Lower lobe of right lung (tissue), 2 donors: ENCODE data around the gene P2RX6. TPM values are rescaled to one million over a fixed set of nuclear protein-coding genes. Genes with fewer than 3 reads are reported as not detected.

ENCODE experiments used
- ATAC-seq, 2 donors: fragments of 200-7000 bp; cut with Tn5 transposase; one replicate each; pipeline ENCODE4 v1.9.1; 2020 to 2022; ENCODE audit warnings: mild to moderate bottlenecking in 2 of 2, moderate library complexity in 2 of 2
- DNase-seq: peaks from one replicate; pipeline ENCODE4 v3.0.0-alpha.2; 2020
- H3K27ac ChIP-seq: fragments of 200-600 bp; one replicate; pipeline ENCODE4 v1.8.0; 2022
- H3K27me3 ChIP-seq: fragments of 200-600 bp; one replicate; pipeline ENCODE4 v1.8.0; 2022; ENCODE audit warnings: low read depth
- H3K36me3 ChIP-seq: fragments of 200-600 bp; one replicate; pipeline ENCODE4 v1.8.0; 2022; ENCODE audit warnings: mild to moderate bottlenecking
- H3K4me1 ChIP-seq: fragments of 200-600 bp; one replicate; pipeline ENCODE4 v1.8.0; 2022
- H3K4me3 ChIP-seq: fragments of 200-600 bp; one replicate; pipeline ENCODE4 v1.8.0; 2022; ENCODE audit warnings: mild to moderate bottlenecking
- H3K9me3 ChIP-seq: fragments of 200-600 bp; one replicate; pipeline ENCODE4 v1.8.0; 2022
- CTCF ChIP-seq: fragments of 200-600 bp; IDR thresholded peaks from one replicate; pipeline ENCODE4 v1.8.0; 2022; ENCODE audit warnings: antibody characterized with exemption, mild to moderate bottlenecking
- intact Hi-C: fragments of 100-400 bp; cut with DNase I; formaldehyde crosslinking; loops from one replicate; pipeline ENCODE4 v1.11.0; 2022
- total RNA-seq: library from RNA; stranded (reverse); fragmentation: NEBNext Ultra II Directional; extraction: Animal tissue kit (Norgen Biotek cat#: 25700); gene quantifications from one replicate; pipeline ENCODE4 v1.2.1, GENCODE V29; 2021
- donor health status: DM: no; HTN: yes; CAD: no; lungs with severe emphysema.

Gene P2RX6
- total RNA-seq, 1 donor from 2014 or later, result 2.1 TPM

GRCh38 chr22:20991252-20992055, 23.5 kb upstream of the P2RX6 start:
- intact Hi-C loops, result no loop called here
- Histone ChIP-seq H3K4me3 (no peak overlapping the region), H3K9me3 (no peaks in the 10 kb centered on the region), H3K27ac (no peak overlapping the region), H3K4me1 (no peaks in the 10 kb centered on the region), H3K36me3 (peaks cover 90% of the 10 kb centered on the region), H3K27me3 (no peaks in the 10 kb centered on the region)
- DNase-seq (no peak), ATAC-seq (no peak)
- TF ChIP-seq CTCF, result no peak

GRCh38 chr22:20992056-20992442, 22.9 kb upstream of the P2RX6 start:
- peaks cover 90% of the 10 kb centered on the region for H3K36me3 ChIP-seq
- DNase-seq (no peak), ATAC-seq (no peak)
- TF ChIP-seq CTCF, result no peak
- intact Hi-C loops, result no loop called here
- H3K27me3 ChIP-seq, result no peaks in the 10 kb centered on the region
- H3K4me3 ChIP-seq, result no peak overlapping the region
- H3K4me1 ChIP-seq, result no peaks in the 10 kb centered on the region
- H3K9me3 ChIP-seq, result no peaks in the 10 kb centered on the region
- H3K27ac ChIP-seq, result no peak overlapping the region

- ATAC-seq (no peak), DNase-seq (no peak)
- Histone ChIP-seq H3K9me3 (no peaks in the 10 kb centered on the region), H3K36me3 (peaks cover 90% of the 10 kb centered on the region), H3K27me3 (no peaks in the 10 kb centered on the region), H3K27ac (no peak overlapping the region), H3K4me3 (no peak overlapping the region), H3K4me1 (no peaks in the 10 kb centered on the region)
- intact Hi-C loops, result no loop called here
- no peak for TF ChIP-seq CTCF
Observed at GRCh38 chr22:20992456-20993303, 22.3 kb upstream of the P2RX6 start.

GRCh38 chr22:20993304-20994127, 21.4 kb upstream of the P2RX6 start:
- Histone ChIP-seq H3K36me3 (peaks cover 90% of the 10 kb centered on the region), H3K27me3 (no peaks in the 10 kb centered on the region), H3K27ac (no peak overlapping the region), H3K4me1 (no peaks in the 10 kb centered on the region), H3K9me3 (no peaks in the 10 kb centered on the region), H3K4me3 (no peak overlapping the region)
- intact Hi-C loops, result no loop called here
- DNase-seq (no peak), ATAC-seq (no peak)
- TF ChIP-seq CTCF, result no peak
